GM10847 (cell line): ENCODE measurements around the gene RAD17.
A peak's percentile ranks its signal among the peaks of the same experiment; 100 is the strongest.

ENCODE experiments used
- POLR2A ChIP-seq: IDR thresholded peaks from 2 replicates; pipeline ENCODE4 v1.6.1; 2011; ENCODE audit not compliant: insufficient read length; ENCODE audit errors: extremely low read depth

The RAD17 gene

GRCh38 chr5:69367697-69368279 lies 1.8 kb upstream of the RAD17 start:
- TF ChIP-seq POLR2A = no peak

GRCh38 chr5:69368458-69369339 lies 919 bp upstream of the RAD17 start:
- TF ChIP-seq POLR2A = no peak

DNA sequence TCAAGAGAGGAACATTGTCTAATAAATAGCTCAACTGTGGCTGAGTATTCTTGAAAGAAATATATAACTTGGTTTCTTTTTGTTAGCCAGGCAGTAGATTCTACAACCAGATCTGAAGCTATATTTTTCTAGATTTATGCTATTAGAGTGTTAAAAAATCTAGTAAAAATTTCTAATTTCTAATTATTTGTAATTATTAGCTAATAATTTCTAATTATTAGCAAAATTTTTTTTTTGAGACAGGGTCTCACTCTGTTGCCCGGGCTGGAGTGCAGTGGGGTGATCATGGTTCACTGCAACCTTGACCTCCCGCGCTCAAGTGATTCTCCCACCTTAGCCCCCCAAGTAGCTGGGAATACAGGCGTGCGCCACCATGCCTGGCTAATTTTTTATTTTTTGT lies 2.8 kb downstream of the RAD17 start:
- no peak for TF ChIP-seq POLR2A

- no peak for TF ChIP-seq POLR2A
These were observed 5.4 kb downstream of the RAD17 start for GRCh38 chr5:69374911-69375446.

GRCh38 chr5:69378376-69378775 lies 8.8 kb downstream of the RAD17 start:
- no peak for TF ChIP-seq POLR2A

GRCh38 chr5:69404659-69405330 lies 35.2 kb downstream of the RAD17 start:
- no peak for TF ChIP-seq POLR2A

DNA sequence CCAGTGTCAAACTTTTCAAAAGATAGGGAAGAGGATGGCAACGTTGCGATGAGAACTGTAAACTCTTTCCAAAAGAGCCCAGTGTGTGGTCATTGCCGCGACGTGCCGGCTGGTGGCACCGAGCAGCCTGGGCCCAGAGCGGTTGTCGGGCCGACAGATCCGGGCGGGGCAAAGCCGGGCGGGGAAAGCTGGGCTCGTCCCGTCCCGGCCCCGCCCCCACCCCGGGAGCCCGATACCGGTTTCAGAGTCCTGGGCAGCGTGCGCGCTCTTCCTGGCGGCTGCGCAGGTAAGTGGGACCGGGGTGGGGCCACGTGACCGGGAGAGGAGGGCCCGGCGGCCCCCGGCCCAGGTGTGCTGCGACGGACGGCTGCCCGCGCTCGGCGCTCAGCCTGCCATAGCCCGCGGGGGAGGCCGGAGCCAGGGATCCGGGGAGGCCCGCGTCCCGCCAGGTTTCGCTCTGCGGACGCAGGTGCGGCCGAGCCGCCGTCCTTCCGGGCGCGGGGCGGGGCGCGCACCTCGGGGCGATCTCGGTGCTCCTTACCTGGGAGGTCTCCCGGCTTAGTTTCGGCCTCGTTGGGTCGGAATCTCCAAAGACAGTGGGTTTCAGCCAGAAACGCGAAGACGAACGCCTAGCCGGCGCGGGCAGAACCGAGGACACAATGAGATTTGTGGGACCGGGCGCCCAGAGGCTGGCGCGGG lies 45.4 kb downstream of the RAD17 start, which contains the start of gene MARVELD2:
Gene MARVELD2 (plus strand): TSS at position 232 of the 699 bp plus-strand sequence. CDS start 4,270 bp downstream, outside the sequence.
- peak; percentile 13 for TF ChIP-seq POLR2A

- no peak for TF ChIP-seq POLR2A
These were observed 46.0 kb downstream of the RAD17 start for GRCh38 chr5:69415584-69415958.

- TF ChIP-seq POLR2A = no peak
These were observed 46.6 kb downstream of the RAD17 start for GRCh38 chr5:69416180-69416579.

GRCh38 chr5:69416699-69417098 lies 47.1 kb downstream of the RAD17 start:
- TF ChIP-seq POLR2A = no peak

GRCh38 chr5:69418554-69418953 lies 48.9 kb downstream of the RAD17 start:
- TF ChIP-seq POLR2A = no peak

DNA sequence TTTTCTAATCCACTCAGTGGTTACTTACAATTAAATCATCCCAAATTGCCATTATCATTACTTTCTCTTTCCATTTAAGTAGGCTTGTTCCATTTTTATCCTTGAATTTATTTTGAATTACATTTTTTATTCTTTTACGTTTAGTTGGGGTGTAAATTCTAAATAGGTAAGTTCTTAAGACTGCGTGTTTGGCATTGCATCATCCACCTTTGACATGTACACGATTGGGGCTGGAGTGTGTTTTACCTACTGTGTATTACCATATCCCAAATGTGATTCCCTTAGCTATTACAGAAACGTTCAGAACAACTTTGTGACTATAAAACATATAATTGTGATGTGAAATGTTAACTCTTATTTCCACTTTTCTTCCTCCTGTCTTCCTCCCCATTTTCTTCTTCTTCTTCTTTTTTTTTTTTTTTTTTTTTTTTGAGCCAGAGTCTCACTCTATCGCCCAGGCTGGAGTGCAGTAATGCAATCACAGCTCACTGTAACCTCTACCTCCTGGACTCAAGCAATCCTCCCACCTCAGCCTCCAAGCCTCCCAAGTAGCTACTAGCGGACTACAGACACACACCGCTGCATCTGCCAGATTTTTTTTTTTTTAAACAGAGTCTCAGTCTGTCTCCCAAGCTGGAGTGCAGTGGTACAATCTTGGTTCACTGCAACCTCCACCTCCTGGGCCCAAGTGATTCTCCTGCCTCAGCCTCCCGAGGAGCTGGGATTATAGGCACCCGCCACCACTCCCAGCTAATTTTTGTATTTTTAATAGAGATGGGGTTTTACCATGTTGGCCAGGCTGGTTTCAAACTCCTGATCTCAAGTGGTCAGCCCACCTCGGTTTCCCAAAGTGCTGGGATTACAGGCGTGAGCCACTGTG lies 62.0 kb downstream of the RAD17 start:
- no peak for TF ChIP-seq POLR2A

DNA sequence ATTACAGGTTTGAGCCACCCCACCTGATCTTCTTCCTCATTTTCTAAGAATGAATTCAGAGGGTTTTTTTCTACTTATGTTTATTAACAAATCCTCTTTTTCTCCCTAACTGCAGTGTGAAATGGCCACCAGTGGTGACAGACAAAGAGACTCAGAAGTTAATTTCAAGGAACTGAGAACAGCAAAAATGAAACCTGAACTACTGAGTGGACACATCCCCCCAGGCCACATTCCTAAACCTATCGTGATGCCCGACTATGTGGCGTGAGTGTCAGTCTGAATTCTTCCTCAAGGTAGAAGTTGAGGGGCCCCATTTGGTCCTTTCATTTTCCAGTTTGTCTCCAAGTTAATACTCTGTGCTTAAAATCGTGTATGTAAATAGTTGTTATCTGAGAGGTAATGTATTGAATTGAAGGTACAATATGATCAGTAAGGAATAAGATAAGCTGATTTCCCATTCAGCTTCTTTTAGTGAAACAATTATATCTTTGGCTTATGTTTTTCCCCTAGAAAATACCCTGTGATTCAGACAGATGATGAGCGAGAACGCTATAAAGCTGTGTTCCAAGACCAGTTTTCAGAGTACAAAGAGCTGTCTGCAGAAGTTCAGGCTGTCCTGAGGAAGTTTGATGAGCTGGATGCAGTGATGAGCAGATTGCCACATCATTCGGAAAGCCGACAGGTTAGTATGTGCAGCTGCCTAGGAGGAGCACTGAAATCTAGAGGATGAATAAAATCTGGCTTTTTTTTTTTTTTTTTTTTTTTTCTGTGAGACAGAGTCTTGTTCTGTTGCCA lies 63.0 kb downstream of the RAD17 start:
- TF ChIP-seq POLR2A = no peak
